ENCODE results near the gene PTGER4. TPM values are rescaled to one million over a fixed set of nuclear protein-coding genes. Genes with fewer than 3 reads are reported as not detected.
"Not testable (repeated sequence)": the region's sequence is repeated elsewhere in the genome, so short reads cannot be mapped to it uniquely, and the experiment has no call there.

The PTGER4 gene
- total RNA-seq, 2 donors from 2014 or later: 0.15 to 0.71 TPM

DNA sequence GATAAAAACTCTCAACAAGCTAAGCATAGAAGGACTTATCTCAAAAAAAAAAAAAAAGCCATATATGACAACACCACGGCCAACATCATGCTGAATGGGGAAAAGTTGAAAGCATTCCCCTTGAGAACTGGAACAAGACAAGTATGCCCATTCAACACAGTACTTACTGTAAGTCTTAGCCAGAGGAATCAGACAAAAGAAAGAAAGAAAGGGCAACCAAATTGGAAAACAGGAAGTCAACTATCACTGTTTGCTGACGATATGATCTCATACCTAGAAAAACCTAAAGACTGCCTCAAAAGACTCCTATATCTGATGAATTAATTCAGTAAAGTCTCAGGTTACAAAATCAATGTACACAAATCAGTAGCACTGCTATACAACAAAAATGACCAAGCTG is 24.6 kb upstream of the PTGER4 start:
- TF ChIP-seq, protein P1, sequence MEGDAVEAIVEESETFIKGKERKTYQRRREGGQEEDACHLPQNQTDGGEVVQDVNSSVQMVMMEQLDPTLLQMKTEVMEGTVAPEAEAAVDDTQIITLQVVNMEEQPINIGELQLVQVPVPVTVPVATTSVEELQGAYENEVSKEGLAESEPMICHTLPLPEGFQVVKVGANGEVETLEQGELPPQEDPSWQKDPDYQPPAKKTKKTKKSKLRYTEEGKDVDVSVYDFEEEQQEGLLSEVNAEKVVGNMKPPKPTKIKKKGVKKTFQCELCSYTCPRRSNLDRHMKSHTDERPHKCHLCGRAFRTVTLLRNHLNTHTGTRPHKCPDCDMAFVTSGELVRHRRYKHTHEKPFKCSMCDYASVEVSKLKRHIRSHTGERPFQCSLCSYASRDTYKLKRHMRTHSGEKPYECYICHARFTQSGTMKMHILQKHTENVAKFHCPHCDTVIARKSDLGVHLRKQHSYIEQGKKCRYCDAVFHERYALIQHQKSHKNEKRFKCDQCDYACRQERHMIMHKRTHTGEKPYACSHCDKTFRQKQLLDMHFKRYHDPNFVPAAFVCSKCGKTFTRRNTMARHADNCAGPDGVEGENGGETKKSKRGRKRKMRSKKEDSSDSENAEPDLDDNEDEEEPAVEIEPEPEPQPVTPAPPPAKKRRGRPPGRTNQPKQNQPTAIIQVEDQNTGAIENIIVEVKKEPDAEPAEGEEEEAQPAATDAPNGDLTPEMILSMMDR (conservative IDR thresholded peaks at IDR 0.05): no peak
- no peaks in the 10 kb centered on the region for H3K27me3 ChIP-seq (ENCODE audit: control insufficient read depth, insufficient read depth, low read length, poor library complexity, severe bottlenecking)
- H3K36me3 Mint-ChIP-seq (ENCODE audit: low read depth): no peaks in the 10 kb centered on the region
- H3K36me3 ChIP-seq (ENCODE audit: control insufficient read depth, insufficient read depth, low read length): no peaks in the 10 kb centered on the region
- H3K4me1 Mint-ChIP-seq: no peaks in the 10 kb centered on the region
- no peak for DNase-seq
- no peak overlapping the region for H3K27ac Mint-ChIP-seq
- H3K4me3 ChIP-seq (ENCODE audit: low read length): no peak overlapping the region
- H3K9me3 Mint-ChIP-seq: no peaks in the 10 kb centered on the region
- H3K27me3 Mint-ChIP-seq (ENCODE audit: insufficient read depth): no peaks in the 10 kb centered on the region
- H3K27ac ChIP-seq (ENCODE audit: low read depth, low read length): no peak overlapping the region
- no peak overlapping the region for H3K9ac ChIP-seq (ENCODE audit: extremely low read depth, low read length, poor library complexity, severe bottlenecking)
- WGBS, 2 experiments (ENCODE audit: insufficient coverage in 1 of 2, insufficient read length in 1 of 2): 65 to 100% methylated on average over 1 to 2 of the region's 2 CpGs
- H3K4me1 ChIP-seq (ENCODE audit: control insufficient read depth, insufficient read depth, low read length): no peaks in the 10 kb centered on the region
- no peaks in the 10 kb centered on the region for H3K9me3 ChIP-seq (ENCODE audit: control insufficient read depth, low read length)
- no peak overlapping the region for H3K4me3 Mint-ChIP-seq

DNA sequence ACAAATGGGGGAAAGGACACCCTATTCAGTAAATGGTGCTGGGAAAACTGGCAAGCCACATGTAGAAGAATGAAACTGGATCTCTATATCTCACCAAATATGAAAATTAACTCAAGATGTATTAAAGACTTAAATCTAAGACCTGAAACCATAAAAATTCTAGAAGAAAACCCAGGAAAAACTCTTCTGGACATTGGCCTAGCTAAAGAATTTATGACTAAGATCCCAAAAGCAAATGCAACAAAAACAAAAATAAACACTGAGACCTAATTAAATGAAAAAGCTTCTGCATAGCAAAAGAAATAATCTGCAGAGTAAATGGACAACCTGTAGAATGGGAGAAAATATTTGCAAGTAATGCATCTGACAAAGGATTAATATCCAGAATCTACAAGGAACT is 23.6 kb upstream of the PTGER4 start:
- not testable (repeated sequence) for H3K27me3 Mint-ChIP-seq (ENCODE audit: insufficient read depth); H3K4me3 Mint-ChIP-seq; H3K36me3 Mint-ChIP-seq (ENCODE audit: low read depth); H3K4me3 ChIP-seq (ENCODE audit: low read length); H3K27ac Mint-ChIP-seq; H3K9me3 ChIP-seq (ENCODE audit: control insufficient read depth, low read length); H3K9me3 Mint-ChIP-seq; H3K4me1 Mint-ChIP-seq; DNase-seq; H3K27ac ChIP-seq (ENCODE audit: low read depth, low read length); H3K4me1 ChIP-seq (ENCODE audit: control insufficient read depth, insufficient read depth, low read length); H3K27me3 ChIP-seq (ENCODE audit: control insufficient read depth, insufficient read depth, low read length, poor library complexity, severe bottlenecking); H3K9ac ChIP-seq (ENCODE audit: extremely low read depth, low read length, poor library complexity, severe bottlenecking); H3K36me3 ChIP-seq (ENCODE audit: control insufficient read depth, insufficient read depth, low read length)

DNA sequence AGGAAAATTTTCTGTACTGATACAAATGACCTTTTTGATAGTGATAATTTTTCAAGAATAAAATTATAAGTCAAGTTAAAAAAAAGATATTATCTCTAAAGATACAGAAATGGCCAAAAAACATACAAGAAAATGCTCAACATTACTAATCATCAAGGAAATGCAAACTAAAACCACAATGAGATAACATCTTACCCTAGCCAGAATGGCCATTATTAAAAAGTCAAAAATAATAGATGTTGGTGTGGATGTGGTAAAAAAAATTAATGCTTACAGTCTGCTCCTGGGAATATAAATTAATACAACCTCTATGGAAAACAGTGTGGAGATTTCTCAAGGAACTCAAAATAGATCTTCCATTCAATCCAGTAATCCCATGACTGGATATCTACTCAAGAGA is 22.9 kb upstream of the PTGER4 start:
- no peaks in the 10 kb centered on the region for H3K9me3 Mint-ChIP-seq
- Histone ChIP-seq H3K4me1 (ENCODE audit: control insufficient read depth, insufficient read depth, low read length) (no peaks in the 10 kb centered on the region), H3K27ac (ENCODE audit: low read depth, low read length) (no peak overlapping the region), H3K27me3 (ENCODE audit: control insufficient read depth, insufficient read depth, low read length, poor library complexity, severe bottlenecking) (no peaks in the 10 kb centered on the region), H3K4me3 (ENCODE audit: low read length) (no peak overlapping the region), H3K9ac (ENCODE audit: extremely low read depth, low read length, poor library complexity, severe bottlenecking) (no peak overlapping the region), H3K36me3 (ENCODE audit: control insufficient read depth, insufficient read depth, low read length) (no peaks in the 10 kb centered on the region), H3K9me3 (ENCODE audit: control insufficient read depth, low read length) (no peaks in the 10 kb centered on the region)
- no peak for DNase-seq
- no peak overlapping the region for H3K27ac Mint-ChIP-seq
- TF ChIP-seq, protein P1 (conservative IDR thresholded peaks at IDR 0.05): no peak
- no peaks in the 10 kb centered on the region for H3K27me3 Mint-ChIP-seq (ENCODE audit: insufficient read depth)
- no peak overlapping the region for H3K4me3 Mint-ChIP-seq
- no peaks in the 10 kb centered on the region for H3K36me3 Mint-ChIP-seq (ENCODE audit: low read depth)
- H3K4me1 Mint-ChIP-seq: no peaks in the 10 kb centered on the region

DNA sequence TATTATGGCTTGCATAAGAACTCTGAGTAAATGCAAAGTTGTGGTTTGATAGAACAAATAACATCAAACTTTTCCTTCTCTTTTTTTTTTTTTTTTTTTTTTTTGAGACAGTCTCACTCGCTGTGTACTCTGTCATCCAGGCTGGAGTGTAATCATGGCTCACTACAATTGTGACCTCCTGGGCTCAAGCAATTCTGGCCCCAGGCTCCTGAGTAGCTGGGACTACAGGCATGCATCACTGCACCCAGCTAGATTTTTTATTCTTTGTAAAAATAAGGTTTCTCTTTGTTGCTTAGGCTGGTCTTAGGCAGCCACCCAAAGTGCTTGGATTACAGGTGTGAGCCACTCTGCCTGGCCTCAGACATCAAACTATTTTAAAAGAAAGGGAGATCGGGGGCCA is 19.0 kb upstream of the PTGER4 start:
- Histone ChIP-seq H3K9me3 (ENCODE audit: control insufficient read depth, low read length) (no peaks in the 10 kb centered on the region), H3K9ac (ENCODE audit: extremely low read depth, low read length, poor library complexity, severe bottlenecking) (no peak overlapping the region), H3K27me3 (ENCODE audit: control insufficient read depth, insufficient read depth, low read length, poor library complexity, severe bottlenecking) (no peaks in the 10 kb centered on the region), H3K4me1 (ENCODE audit: control insufficient read depth, insufficient read depth, low read length) (no peaks in the 10 kb centered on the region), H3K27ac (ENCODE audit: low read depth, low read length) (no peak overlapping the region), H3K4me3 (ENCODE audit: low read length) (no peak overlapping the region), H3K36me3 (ENCODE audit: control insufficient read depth, insufficient read depth, low read length) (no peaks in the 10 kb centered on the region)
- Mint-ChIP-seq H3K36me3 (ENCODE audit: low read depth) (no peaks in the 10 kb centered on the region), H3K27me3 (ENCODE audit: insufficient read depth) (no peaks in the 10 kb centered on the region), H3K9me3 (no peaks in the 10 kb centered on the region), H3K4me1 (no peaks in the 10 kb centered on the region), H3K4me3 (no peak overlapping the region), H3K27ac (no peak overlapping the region)
- DNase-seq: no peak
- TF ChIP-seq, protein P1 (conservative IDR thresholded peaks at IDR 0.05): no peak
- WGBS, 2 experiments (ENCODE audit: insufficient coverage in 1 of 2, insufficient read length in 1 of 2): 91 to 100% methylated on average over 1 to 2 of the region's 2 CpGs
